Measurements from ENCODE around the gene HYAL1.
"Not testable (repeated sequence)": the region's sequence is repeated elsewhere in the genome, so short reads cannot be mapped to it uniquely, and the experiment has no call there.

The HYAL1 gene

GRCh38 chr3:50318163-50318562 is 14.8 kb upstream of the HYAL1 start:
- TF ChIP-seq, protein P1, sequence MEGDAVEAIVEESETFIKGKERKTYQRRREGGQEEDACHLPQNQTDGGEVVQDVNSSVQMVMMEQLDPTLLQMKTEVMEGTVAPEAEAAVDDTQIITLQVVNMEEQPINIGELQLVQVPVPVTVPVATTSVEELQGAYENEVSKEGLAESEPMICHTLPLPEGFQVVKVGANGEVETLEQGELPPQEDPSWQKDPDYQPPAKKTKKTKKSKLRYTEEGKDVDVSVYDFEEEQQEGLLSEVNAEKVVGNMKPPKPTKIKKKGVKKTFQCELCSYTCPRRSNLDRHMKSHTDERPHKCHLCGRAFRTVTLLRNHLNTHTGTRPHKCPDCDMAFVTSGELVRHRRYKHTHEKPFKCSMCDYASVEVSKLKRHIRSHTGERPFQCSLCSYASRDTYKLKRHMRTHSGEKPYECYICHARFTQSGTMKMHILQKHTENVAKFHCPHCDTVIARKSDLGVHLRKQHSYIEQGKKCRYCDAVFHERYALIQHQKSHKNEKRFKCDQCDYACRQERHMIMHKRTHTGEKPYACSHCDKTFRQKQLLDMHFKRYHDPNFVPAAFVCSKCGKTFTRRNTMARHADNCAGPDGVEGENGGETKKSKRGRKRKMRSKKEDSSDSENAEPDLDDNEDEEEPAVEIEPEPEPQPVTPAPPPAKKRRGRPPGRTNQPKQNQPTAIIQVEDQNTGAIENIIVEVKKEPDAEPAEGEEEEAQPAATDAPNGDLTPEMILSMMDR (IDR thresholded peaks at IDR 0.05; ENCODE audit: low read depth, low read length, missing control alignments): no peak
- no peak overlapping the region for H3K4me3 ChIP-seq (replicated peaks; ENCODE audit: low read depth, low read length)
- no peak for DNase-seq (ENCODE audit: extremely low read depth, low read depth)

- TF ChIP-seq, protein P1 (IDR thresholded peaks at IDR 0.05; ENCODE audit: low read depth, low read length, missing control alignments): no peak
- no peak for DNase-seq (ENCODE audit: extremely low read depth, low read depth)
- no peak overlapping the region for H3K4me3 ChIP-seq (replicated peaks; ENCODE audit: low read depth, low read length)
Observed at GRCh38 chr3:50317300-50317699, 13.9 kb upstream of the HYAL1 start.

DNA sequence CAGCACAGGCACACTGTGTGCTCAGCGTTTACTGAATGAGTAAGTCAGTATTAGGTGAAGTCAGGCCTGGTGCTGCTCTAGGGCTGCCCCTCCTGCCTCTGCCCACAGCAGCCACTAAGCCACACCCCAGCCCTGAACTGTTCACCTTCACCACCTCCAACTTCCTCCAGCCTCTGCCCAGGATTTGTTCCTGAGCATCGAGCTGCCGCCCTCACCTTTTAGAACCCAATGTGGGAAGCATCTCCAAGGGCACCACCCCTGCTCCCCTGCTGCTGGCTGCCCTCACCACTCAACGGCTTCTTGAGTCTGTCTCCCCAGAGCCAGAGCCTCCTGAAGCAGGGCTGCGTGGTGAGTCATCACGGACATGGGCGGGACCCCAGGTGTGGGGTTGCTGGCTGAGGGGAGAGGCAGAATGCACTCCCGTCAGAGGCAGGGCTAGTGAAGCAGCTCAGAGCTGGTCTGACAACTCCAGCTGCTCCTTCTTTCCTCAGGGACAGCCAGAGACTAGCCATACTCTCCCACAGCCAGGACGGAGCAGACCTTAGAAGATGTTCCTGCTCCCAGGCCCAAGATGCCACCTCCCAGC is 13.4 kb upstream of the HYAL1 start:
- no peak overlapping the region for H3K4me3 ChIP-seq (replicated peaks; ENCODE audit: low read depth, low read length)
- TF ChIP-seq, protein P1 (IDR thresholded peaks at IDR 0.05; ENCODE audit: low read depth, low read length, missing control alignments): no peak
- no peak for DNase-seq (ENCODE audit: extremely low read depth, low read depth)

DNA sequence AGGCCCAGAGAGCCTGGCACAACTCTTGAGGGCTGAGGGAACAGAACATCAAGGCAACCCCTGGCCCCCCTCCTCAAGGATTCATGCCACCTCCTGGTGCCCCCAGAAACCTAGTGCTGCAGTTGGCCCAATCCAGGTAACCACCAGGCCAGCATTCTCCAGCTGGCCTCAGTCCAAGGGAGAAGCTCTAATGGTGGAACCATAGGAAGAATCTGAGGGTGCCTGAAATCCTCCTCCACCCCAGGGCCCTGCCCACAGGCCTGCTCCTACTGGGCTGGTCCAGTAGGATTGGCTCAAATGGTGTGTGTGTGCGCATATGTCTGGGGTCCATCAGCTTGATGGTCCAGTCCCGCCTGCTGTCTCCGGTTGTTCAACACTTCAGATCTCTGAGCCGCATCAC is 11.4 kb upstream of the HYAL1 start:
- no peak overlapping the region for H3K4me3 ChIP-seq (replicated peaks; ENCODE audit: low read depth, low read length)
- DNase-seq (ENCODE audit: extremely low read depth, low read depth): no peak
- TF ChIP-seq, protein P1 (IDR thresholded peaks at IDR 0.05; ENCODE audit: low read depth, low read length, missing control alignments): no peak

GRCh38 chr3:50314342-50314741 is 11.0 kb upstream of the HYAL1 start:
- no peak overlapping the region for H3K4me3 ChIP-seq (replicated peaks; ENCODE audit: low read depth, low read length)
- TF ChIP-seq, protein P1 (IDR thresholded peaks at IDR 0.05; ENCODE audit: low read depth, low read length, missing control alignments): no peak
- no peak for DNase-seq (ENCODE audit: extremely low read depth, low read depth)

- not testable (repeated sequence) for DNase-seq (ENCODE audit: extremely low read depth, low read depth); H3K4me3 ChIP-seq (replicated peaks; ENCODE audit: low read depth, low read length)
Observed at GRCh38 chr3:50312041-50312440, 8.7 kb upstream of the HYAL1 start.

DNA sequence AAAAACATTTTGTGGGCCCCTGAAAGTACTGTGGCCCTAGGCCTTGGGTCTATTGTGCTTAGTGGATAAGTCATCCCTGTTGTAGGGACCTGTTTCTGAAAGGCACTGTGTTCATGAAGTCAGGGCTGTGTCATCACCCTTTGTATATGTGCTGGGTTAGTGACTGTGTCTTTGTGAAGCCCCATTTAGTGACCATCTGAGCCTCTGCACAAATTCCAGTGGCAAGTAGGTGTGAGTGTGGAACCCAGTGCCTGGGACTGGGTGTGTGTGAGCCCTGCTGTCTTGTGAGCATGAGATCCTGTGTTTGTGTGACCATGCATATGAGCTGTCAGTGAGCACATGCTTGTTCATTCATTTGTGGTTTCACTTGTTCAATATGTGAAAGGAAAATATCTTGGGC is 1.2 kb upstream of the HYAL1 start:
- no peak overlapping the region for H3K4me3 ChIP-seq (replicated peaks; ENCODE audit: low read depth, low read length)
- TF ChIP-seq, protein P1 (IDR thresholded peaks at IDR 0.05; ENCODE audit: low read depth, low read length, missing control alignments): no peak
- DNase-seq (ENCODE audit: extremely low read depth, low read depth): no peak
